Neutrophil (primary cell): ENCODE results near the gene TNK1.
"Not testable (repeated sequence)": the region's sequence is repeated elsewhere in the genome, so short reads cannot be mapped to it uniquely, and the experiment has no call there.

Experiments
- H3K27ac ChIP-seq: fragments of 200-600 bp; sonication (generic); 2 replicates; pipeline ENCODE4 v1.5.1; 2016; ENCODE audit warnings: mild to moderate bottlenecking, moderate library complexity
- H3K27me3 ChIP-seq: fragments of 200-600 bp; sonication (generic); 2 replicates; pipeline ENCODE4 v1.6.0; 2016; ENCODE audit warnings: mild to moderate bottlenecking
- H3K36me3 ChIP-seq: fragments of 200-600 bp; sonication (generic); 2 replicates; pipeline ENCODE4 v1.5.1; 2017
- H3K4me1 ChIP-seq, 2 experiments: fragments of 200-600 bp in 1 of 2; sonication (generic) in 1 of 2; 1 replicate in 1 of 2; 2 replicates in 1 of 2; pipeline versions ENCODE4 v1.5.1 to v1.6.1; 2013 to 2016; ENCODE audit warnings: low read depth in 1 of 2, low read length in 1 of 2, mild to moderate bottlenecking in 1 of 2, moderate library complexity in 1 of 2; ENCODE audit not compliant: control insufficient read depth in 1 of 2, insufficient read depth in 1 of 2
- H3K4me3 ChIP-seq, 2 experiments: fragments of 200-600 bp in 1 of 2; sonication (generic) in 1 of 2; 1 replicate in 1 of 2; 2 replicates in 1 of 2; pipeline ENCODE4 v1.5.1; 2013 to 2016; ENCODE audit warnings: low read depth in 1 of 2, low read length in 1 of 2, mild to moderate bottlenecking in 1 of 2, moderate library complexity in 1 of 2
- H3K9me3 ChIP-seq: fragments of 200-600 bp; sonication (generic); 2 replicates; pipeline ENCODE4 v1.5.1; 2016
- TF ChIP-seq, protein P1 (sequence below): fragments of 200-600 bp; sonication (generic); IDR thresholded peaks from 2 replicates; pipeline ENCODE4 v1.5.1; 2016; ENCODE audit warnings: antibody characterized with exemption

The TNK1 gene

DNA sequence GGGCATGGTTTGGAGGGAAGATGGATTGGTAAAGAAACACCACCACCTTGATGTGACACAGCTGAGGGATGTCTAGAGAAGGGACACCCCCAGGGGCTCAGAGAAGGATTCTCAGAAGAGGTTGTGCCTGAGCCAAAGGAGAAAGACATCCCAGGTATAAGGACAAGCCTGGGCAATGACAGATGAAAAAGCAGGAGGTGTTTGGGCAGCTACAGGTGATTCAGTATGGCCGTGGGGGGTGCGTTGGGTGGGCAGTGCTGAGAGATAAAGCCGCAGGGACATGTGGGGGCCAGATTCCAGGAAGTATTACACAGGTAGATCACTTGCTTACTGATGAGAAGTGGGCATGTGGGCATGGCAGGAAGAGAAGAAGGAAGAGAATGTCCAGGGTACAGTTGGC lies 19.0 kb upstream of the TNK1 start:
- TF ChIP-seq, protein P1, sequence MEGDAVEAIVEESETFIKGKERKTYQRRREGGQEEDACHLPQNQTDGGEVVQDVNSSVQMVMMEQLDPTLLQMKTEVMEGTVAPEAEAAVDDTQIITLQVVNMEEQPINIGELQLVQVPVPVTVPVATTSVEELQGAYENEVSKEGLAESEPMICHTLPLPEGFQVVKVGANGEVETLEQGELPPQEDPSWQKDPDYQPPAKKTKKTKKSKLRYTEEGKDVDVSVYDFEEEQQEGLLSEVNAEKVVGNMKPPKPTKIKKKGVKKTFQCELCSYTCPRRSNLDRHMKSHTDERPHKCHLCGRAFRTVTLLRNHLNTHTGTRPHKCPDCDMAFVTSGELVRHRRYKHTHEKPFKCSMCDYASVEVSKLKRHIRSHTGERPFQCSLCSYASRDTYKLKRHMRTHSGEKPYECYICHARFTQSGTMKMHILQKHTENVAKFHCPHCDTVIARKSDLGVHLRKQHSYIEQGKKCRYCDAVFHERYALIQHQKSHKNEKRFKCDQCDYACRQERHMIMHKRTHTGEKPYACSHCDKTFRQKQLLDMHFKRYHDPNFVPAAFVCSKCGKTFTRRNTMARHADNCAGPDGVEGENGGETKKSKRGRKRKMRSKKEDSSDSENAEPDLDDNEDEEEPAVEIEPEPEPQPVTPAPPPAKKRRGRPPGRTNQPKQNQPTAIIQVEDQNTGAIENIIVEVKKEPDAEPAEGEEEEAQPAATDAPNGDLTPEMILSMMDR = no peak
- no peak overlapping the region for H3K4me3 ChIP-seq
- no peak overlapping the region for H3K27ac ChIP-seq
- no peaks in the 10 kb centered on the region for H3K9me3 ChIP-seq
- H3K27me3 ChIP-seq = peaks cover 10% of the 10 kb centered on the region
- H3K4me1 ChIP-seq = no peaks in the 10 kb centered on the region
- H3K36me3 ChIP-seq = no peaks in the 10 kb centered on the region

GRCh38 chr17:7363311-7363710 lies 17.6 kb upstream of the TNK1 start:
- no peaks in the 10 kb centered on the region for H3K9me3 ChIP-seq
- H3K27me3 ChIP-seq = peaks cover 8% of the 10 kb centered on the region
- TF ChIP-seq, protein P1 = no peak
- no peak overlapping the region for H3K4me3 ChIP-seq
- no peaks in the 10 kb centered on the region for H3K4me1 ChIP-seq
- H3K36me3 ChIP-seq = no peaks in the 10 kb centered on the region
- H3K27ac ChIP-seq = no peak overlapping the region

- H3K4me3 ChIP-seq, H3K4me1 ChIP-seq, H3K36me3 ChIP-seq, H3K27ac ChIP-seq, H3K9me3 ChIP-seq: not testable (repeated sequence)
- peaks cover 23% of the 10 kb centered on the region for H3K27me3 ChIP-seq
Observed at GRCh38 chr17:7365963-7366362, 14.9 kb upstream of the TNK1 start.

- Histone ChIP-seq H3K4me1 (no peaks in the 10 kb centered on the region), H3K27me3 (peaks cover 15% of the 10 kb centered on the region), H3K9me3 (no peaks in the 10 kb centered on the region), H3K4me3 (no peak overlapping the region), H3K36me3 (no peaks in the 10 kb centered on the region), H3K27ac (no peak overlapping the region)
- TF ChIP-seq, protein P1 = no peak
Observed at GRCh38 chr17:7367083-7367482, 13.8 kb upstream of the TNK1 start.

DNA sequence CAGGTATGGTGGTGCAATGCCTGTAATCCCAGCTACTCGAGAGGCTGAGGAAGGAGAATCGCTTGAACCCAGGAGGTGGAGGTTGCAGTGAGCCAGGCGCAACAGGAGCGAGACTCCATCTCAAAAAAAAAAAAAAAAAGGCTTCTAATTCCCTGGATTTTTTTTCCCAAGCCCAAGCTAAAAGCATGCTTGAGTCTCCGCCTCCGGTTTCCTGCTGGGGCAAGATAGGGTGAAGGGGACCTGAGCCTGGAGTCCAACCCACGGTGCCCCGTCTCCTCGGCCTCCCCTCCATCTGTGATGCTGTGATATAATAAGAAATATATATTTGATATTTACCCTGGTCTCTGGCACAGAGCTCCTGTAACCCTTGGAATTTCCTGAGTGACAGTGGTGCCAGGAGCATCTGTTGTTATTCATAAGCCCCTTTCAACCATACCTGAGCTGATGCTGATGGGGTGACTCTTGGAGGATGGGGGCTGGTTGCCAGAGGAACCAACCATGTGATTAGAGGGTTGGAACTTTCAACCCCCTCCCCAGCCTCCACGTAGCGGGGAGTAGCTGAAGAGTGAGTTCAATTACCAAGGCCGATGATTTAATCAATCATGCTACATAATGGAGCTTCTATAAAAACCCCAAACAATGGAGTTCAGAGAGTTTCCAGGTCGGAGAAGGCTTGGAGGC lies 12.8 kb upstream of the TNK1 start:
- peaks cover 15% of the 10 kb centered on the region for H3K27me3 ChIP-seq
- no peak overlapping the region for H3K4me3 ChIP-seq
- no peaks in the 10 kb centered on the region for H3K36me3 ChIP-seq
- no peaks in the 10 kb centered on the region for H3K4me1 ChIP-seq
- TF ChIP-seq, protein P1 = no peak
- no peaks in the 10 kb centered on the region for H3K9me3 ChIP-seq
- H3K27ac ChIP-seq = no peak overlapping the region

GRCh38 chr17:7368599-7368994 lies 12.3 kb upstream of the TNK1 start:
- not testable (repeated sequence) for H3K27ac ChIP-seq, H3K36me3 ChIP-seq, H3K4me1 ChIP-seq, H3K9me3 ChIP-seq, H3K4me3 ChIP-seq
- H3K27me3 ChIP-seq = peaks cover 15% of the 10 kb centered on the region
